K562 (cell line): ENCODE data around the gene IRF3. TPM values are rescaled to one million over a fixed set of nuclear protein-coding genes. Genes with fewer than 3 reads are reported as not detected.

ENCODE experiments used
- ATAC-seq: fragments of 200-7000 bp; cut with Tn5 transposase; 3 replicates; pipeline ENCODE4 v1.9.1; 2020; ENCODE audit warnings: moderate library complexity
- BruUV-seq: library from RNA; stranded (reverse); fragments of 400-500 nt; replicated peaks from 2 replicates; lab custom pipeline; 2021; lab: Mats Ljungman, UMichigan
- CTCF ChIA-PET: fragments of 300-600 bp; formaldehyde crosslinking; extraction: SDS; loops from one replicate; lab custom pipeline; 2021; ENCODE audit warnings: low intra/inter-chr PET ratio; lab: Yijun Ruan, JAX
- POLR2A ChIA-PET: fragments of 300-600, 350-650 bp; sonication (Branson Sonifier 250); formaldehyde crosslinking; extraction: SDS; loops from one replicate; lab custom pipeline; 2021; ENCODE audit warnings: antibody characterized with exemption, inconsistent platforms; lab: Yijun Ruan, JAX
- DNase-seq, 4 experiments: peaks; one replicate each; pipeline versions ENCODE4 v3.0.0 to v3.0.0-alpha.2; 2011 to 2018; ENCODE audit warnings: low spot score in 3 of 4, mixed read lengths in 3 of 4; ENCODE audit errors: extremely low read depth in 1 of 4
- FAIRE-seq: peaks from 2 replicates; lab custom pipeline; 2011; peaks lifted over from hg19 to GRCh38; lab: Jason Lieb, UNC
- H2AFZ ChIP-seq: 2 replicates; pipeline ENCODE4 v1.6.0; 2011; ENCODE audit warnings: low read depth, low read length, control low read depth, inconsistent platforms
- H3K27ac ChIP-seq: fragments of 200-600 bp; 3 replicates; pipeline ENCODE4 v1.8.0; 2011; ENCODE audit warnings: low read depth, mild to moderate bottlenecking, control low read depth, inconsistent platforms, low read length, moderate library complexity, mixed read lengths; ENCODE audit errors: extremely low read depth
- H3K27me3 ChIP-seq, 2 experiments: fragments of 300-600 bp in 1 of 2; 2 replicates in 1 of 2; 3 replicates in 1 of 2; pipeline versions ENCODE4 v1.6.0 to v1.8.0; 2011; ENCODE audit warnings: inconsistent platforms in 2 of 2, low read length in 2 of 2, mild to moderate bottlenecking in 1 of 2, mixed read lengths in 1 of 2, moderate library complexity in 1 of 2; ENCODE audit not compliant: control insufficient read depth in 2 of 2, insufficient read depth in 2 of 2
- H3K36me3 ChIP-seq: fragments of 300-600 bp; 3 replicates; pipeline ENCODE4 v1.8.0; 2011; ENCODE audit warnings: mild to moderate bottlenecking, low read length, inconsistent platforms; ENCODE audit not compliant: control insufficient read depth, insufficient read depth
- H3K4me1 ChIP-seq, 2 experiments: fragments of 200-600 bp in 1 of 2; replicated peaks in 1 of 2; 2 replicates in 1 of 2; 3 replicates in 1 of 2; pipeline versions ENCODE4 v1.5.1 to v1.8.0; 2011; ENCODE audit warnings: inconsistent platforms in 2 of 2, low read length in 2 of 2, mild to moderate bottlenecking in 1 of 2, mixed read lengths in 1 of 2, moderate library complexity in 1 of 2; ENCODE audit not compliant: control insufficient read depth in 2 of 2, insufficient read depth in 2 of 2
- H3K4me2 ChIP-seq: 2 replicates; pipeline ENCODE4 v1.6.1; 2011; ENCODE audit warnings: low read length, control low read depth, inconsistent platforms, mixed read lengths; ENCODE audit not compliant: insufficient read depth
- H3K4me3 ChIP-seq: fragments of 200-600 bp; sonication (generic), shearing (Covaris generic); 2 replicates; pipeline ENCODE4 v1.5.1; 2016; ENCODE audit warnings: control low read depth, inconsistent platforms
- H3K79me2 ChIP-seq: fragments of 200-600 bp; 3 replicates; pipeline ENCODE4 v1.8.0; 2011; ENCODE audit warnings: low read length, inconsistent platforms; ENCODE audit not compliant: control insufficient read depth, insufficient read depth
- H3K9ac ChIP-seq, 2 experiments: 2 replicates each; pipeline versions ENCODE4 v1.6.0 to v1.6.1; 2011; ENCODE audit warnings: low read depth in 2 of 2, low read length in 2 of 2, control low read depth in 1 of 2, inconsistent platforms in 1 of 2, mild to moderate bottlenecking in 1 of 2, mixed read lengths in 1 of 2; ENCODE audit not compliant: insufficient read depth in 1 of 2
- H3K9me1 ChIP-seq: one replicate; pipeline ENCODE4 v1.6.0; 2011; ENCODE audit warnings: inconsistent platforms, mild to moderate bottlenecking, low read length, moderate library complexity; ENCODE audit not compliant: control insufficient read depth, insufficient read depth
- H3K9me3 ChIP-seq: replicated peaks from 2 replicates; pipeline ENCODE4 v1.5.1; 2011; ENCODE audit warnings: low read depth, low read length, inconsistent platforms; ENCODE audit not compliant: control insufficient read depth, insufficient read depth
- H4K20me1 ChIP-seq: replicated peaks from 2 replicates; pipeline ENCODE4 v1.6.1; 2011; ENCODE audit warnings: low read length, inconsistent platforms, mixed read lengths; ENCODE audit not compliant: control insufficient read depth, insufficient read depth
- BCOR ChIP-seq: fragments of 450-650 bp; IDR thresholded peaks from 2 replicates; pipeline ENCODE4 v1.6.1; 2016
- CXXC5 ChIP-seq: fragments of 250-450 bp; sonication (Bioruptor Pico); IDR thresholded peaks from 2 replicates; pipeline ENCODE4 v1.8.0; 2022; ENCODE audit warnings: inconsistent platforms, mild to moderate bottlenecking, moderate library complexity
- GATAD2B ChIP-seq: fragments of 450-650 bp; IDR thresholded peaks from 2 replicates; pipeline ENCODE4 v1.6.1; 2017; ENCODE audit warnings: mild to moderate bottlenecking, borderline replicate concordance
- HMG20B ChIP-seq: fragments of 250-450 bp; sonication (Bioruptor Pico); IDR thresholded peaks from 2 replicates; pipeline ENCODE4 v1.5.0; 2021; ENCODE audit warnings: mild to moderate bottlenecking
- KDM1A ChIP-seq, 2 experiments: fragments of 450-650 bp; IDR thresholded peaks; 2 replicates each; pipeline ENCODE4 v1.6.1; 2016; ENCODE audit warnings: mild to moderate bottlenecking in 2 of 2
- MEF2D ChIP-seq: conservative IDR thresholded peaks from 2 replicates; pipeline ENCODE4 v1.6.1; 2016; ENCODE audit warnings: low read depth, missing genetic modification characterization, missing compliant biosample characterization
- PTBP1 ChIP-seq: fragments of 200-400 bp; formaldehyde crosslinking; IDR thresholded peaks from 2 replicates; pipeline ENCODE4 v1.6.1; 2017; ENCODE audit warnings: low read depth, low read length
- RBM25 ChIP-seq: fragments of 200-400 bp; formaldehyde crosslinking; IDR thresholded peaks from 2 replicates; pipeline ENCODE4 v1.6.1; 2018; ENCODE audit warnings: low read length, low read depth, moderate library complexity; ENCODE audit not compliant: severe bottlenecking
- SAFB ChIP-seq: fragments of 200-400 bp; formaldehyde crosslinking; IDR thresholded peaks from 2 replicates; pipeline ENCODE4 v1.6.1; 2017; ENCODE audit warnings: low read depth, low read length, borderline replicate concordance
- SMAD4 ChIP-seq: fragments of 250-450 bp; sonication (Bioruptor Pico); conservative IDR thresholded peaks from 2 replicates; pipeline ENCODE4 v1.8.0; 2021; ENCODE audit warnings: inconsistent platforms, mild to moderate bottlenecking, moderate library complexity
- SMARCA5 ChIP-seq: fragments of 450-650 bp; IDR thresholded peaks from 2 replicates; pipeline ENCODE4 v1.6.1; 2016
- ZFP36 ChIP-seq: fragments of 150-350 bp; IDR thresholded peaks from 2 replicates; pipeline ENCODE4 v1.6.1; 2018; ENCODE audit warnings: low read length, low read depth; ENCODE audit not compliant: partially characterized antibody
- ZNF445 ChIP-seq: fragments of 250-450 bp; sonication (Bioruptor Pico); IDR thresholded peaks from 2 replicates; pipeline ENCODE4 v1.4.0; 2020; ENCODE audit warnings: low read depth, mild to moderate bottlenecking, moderate library complexity
- WGBS: fragments of 100-300 bp; shearing (Covaris generic); methylation state at CpG from one replicate; pipeline ENCODE4 v1.1.6; 2016; ENCODE audit warnings: low coverage, mixed read lengths; ENCODE audit not compliant: insufficient coverage; ENCODE audit errors: missing lambda C conversion rate; 5-methylcytosine and 5-hydroxymethylcytosine counted together
- in situ Hi-C: fragments of 300-500 bp; cut with MboI; formaldehyde crosslinking; loops from 4 replicates; pipeline ENCODE4 v1.15.0; 2018; ENCODE audit warnings: inconsistent platforms, mixed read lengths
- intact Hi-C: fragments of 100-400 bp; cut with micrococcal nuclease; formaldehyde crosslinking; loops from 2 replicates; pipeline ENCODE4 v1.14.2; 2022
- polyA plus RNA-seq, 8 experiments: library from polyadenylated mRNA; depleted of rRNA in 4 of 8; stranded (reverse) in 5 of 8; unstranded in 3 of 8; fragments of >200 nt; fragmentation: Nextera tagmentation in 2 of 8; fragmentation: Illumina TruSeq in 1 of 8; extraction: Ambion mirVana in 2 of 8; extraction: Trizol in 1 of 8; gene quantifications; 2 replicates each; pipeline versions ENCODE4 v1.2.1 to v1.2.3, GENCODE V29; 2011 to 2014; ENCODE audit warnings: inconsistent platforms in 1 of 8, missing spikeins in 1 of 8
- total RNA-seq, 7 experiments: library from RNA; depleted of rRNA in 6 of 7; stranded (reverse); fragments of >200 nt in 6 of 7; fragmentation: Illumina TruSeq in 2 of 7; extraction: Trizol in 2 of 7; gene quantifications; 2 replicates each; pipeline versions ENCODE4 v1.2.1 to v1.2.3, GENCODE V29; 2011 to 2021; ENCODE audit warnings: low replicate concordance in 1 of 7
- TF ChIP-seq, protein P1 (sequence below), 2 experiments: IDR thresholded peaks in 1 of 2; conservative IDR thresholded peaks in 1 of 2; 2 replicates each; pipeline ENCODE4 v1.6.1; 2016; ENCODE audit warnings: low read depth in 2 of 2, mild to moderate bottlenecking in 1 of 2, missing compliant biosample characterization in 1 of 2, missing genetic modification characterization in 1 of 2, moderate library complexity in 1 of 2
- TF ChIP-seq, protein P2 (sequence below): fragments of 250-450 bp; sonication (Bioruptor Pico); IDR thresholded peaks from 2 replicates; pipeline ENCODE4 v1.5.0; 2022; ENCODE audit warnings: mild to moderate bottlenecking
- TF ChIP-seq, protein P3 (sequence below): fragments of 450-650 bp; IDR thresholded peaks from 2 replicates; pipeline ENCODE4 v1.6.1; 2016; ENCODE audit warnings: low read depth, mild to moderate bottlenecking, moderate library complexity

IRF3 gene
- total and polyA plus RNA-seq, 9 of the 15 experiments (the other 6 are each of a cell fraction or from before 2014, with no cell fraction given): 7.5 to 145 (median 65.4) TPM

DNA sequence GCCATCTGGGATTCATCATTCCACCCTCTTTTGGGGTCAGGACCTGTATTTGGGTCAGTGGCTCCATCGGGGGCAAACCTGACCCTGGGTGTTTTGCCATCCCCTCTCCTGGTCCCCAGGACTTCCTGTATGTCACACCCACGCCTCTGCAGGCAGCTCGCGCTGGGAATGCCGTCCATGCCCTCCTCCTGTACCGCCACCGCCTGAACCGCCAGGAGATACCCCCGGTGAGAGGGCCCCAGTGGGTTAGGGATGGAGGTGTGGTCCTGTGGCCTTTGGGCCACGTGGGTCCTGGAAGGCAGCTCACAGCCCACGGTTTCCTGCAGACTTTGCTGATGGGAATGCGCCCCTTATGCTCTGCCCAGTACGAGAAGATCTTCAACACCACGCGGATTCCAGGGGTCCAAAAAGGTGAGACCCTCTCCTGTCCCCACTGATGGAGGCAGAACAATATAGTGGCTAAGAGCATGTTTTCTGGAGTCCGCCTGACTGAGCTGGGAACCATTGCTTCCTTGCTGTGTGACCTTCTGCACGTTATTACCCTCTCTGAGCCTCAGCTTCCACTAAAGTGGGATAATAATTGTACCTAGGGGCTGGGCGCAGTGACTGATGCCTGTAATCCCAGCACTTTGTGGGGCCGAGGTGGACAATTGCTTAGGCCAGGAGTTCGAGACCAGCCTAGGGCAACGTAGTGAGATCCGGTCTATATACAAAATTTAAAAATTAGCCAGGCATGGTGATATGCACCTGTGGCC, 39.4 kb upstream of the IRF3 start:
- Histone ChIP-seq H3K36me3 (no peaks in the 10 kb centered on the region), H2AFZ (no peak overlapping the region), H3K9ac (no peak overlapping the region; a peak in 1 of 4 replicates), H3K79me2 (no peaks in the 10 kb centered on the region), H3K4me1 (peaks cover 10 to 23% of the 10 kb centered on the region in 2 experiments; a peak in 4 of 5 replicates), H3K4me3 (no peak overlapping the region), H3K9me3 (no peaks in the 10 kb centered on the region), H3K27me3 (no peaks in the 10 kb centered on the region), H4K20me1 (no peaks in the 10 kb centered on the region), H3K27ac (no peak overlapping the region), H3K9me1 (no peaks in the 10 kb centered on the region), H3K4me2 (no peak overlapping the region)
- intact Hi-C loops (no loop called here), in situ Hi-C loops (no loop called here)
- ChIA-PET CTCF (no interaction called here), POLR2A (interaction anchor here (1.4 kb wide), 1 partner anchor 11 kb away, joined by 3 read pairs; no protein-coding TSS in a partner anchor)
- no peak for ATAC-seq
- no peak for DNase-seq
- FAIRE-seq: no peak
- 73% methylated on average over 21 of the region's 22 CpGs for WGBS
- BruUV-seq: no TSS peak
- TF ChIP-seq MEF2D (tag) (no peak), PTBP1 (0 out of 2 replicates have a peak, but pooled peaks have one; percentile 38), SMAD4 (no peak), SMARCA5 (peak; percentile 72; the same call in 1 of the 2 replicates), CXXC5 (no peak), ZNF445 (no peak), GATAD2B (no peak), BCOR (peak; percentile 96), SAFB (no peak), ZFP36 (peak; percentile 73), HMG20B (CRISPR knock-in tag) (no peak), RBM25 (peak; percentile 89), KDM1A (IDR thresholded peaks at IDR 0.05) (peak; percentile 65 to 76)
- TF ChIP-seq, protein P1, sequence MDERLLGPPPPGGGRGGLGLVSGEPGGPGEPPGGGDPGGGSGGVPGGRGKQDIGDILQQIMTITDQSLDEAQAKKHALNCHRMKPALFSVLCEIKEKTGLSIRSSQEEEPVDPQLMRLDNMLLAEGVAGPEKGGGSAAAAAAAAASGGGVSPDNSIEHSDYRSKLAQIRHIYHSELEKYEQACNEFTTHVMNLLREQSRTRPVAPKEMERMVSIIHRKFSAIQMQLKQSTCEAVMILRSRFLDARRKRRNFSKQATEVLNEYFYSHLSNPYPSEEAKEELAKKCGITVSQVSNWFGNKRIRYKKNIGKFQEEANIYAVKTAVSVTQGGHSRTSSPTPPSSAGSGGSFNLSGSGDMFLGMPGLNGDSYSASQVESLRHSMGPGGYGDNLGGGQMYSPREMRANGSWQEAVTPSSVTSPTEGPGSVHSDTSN (CRISPR knock-in tag; IDR thresholded peaks at IDR 0.05; ENCODE audit: low read depth): no peak
- TF ChIP-seq, protein P1 (tag; conservative IDR thresholded peaks at IDR 0.05; ENCODE audit: low read depth): no peak
- TF ChIP-seq, protein P2, sequence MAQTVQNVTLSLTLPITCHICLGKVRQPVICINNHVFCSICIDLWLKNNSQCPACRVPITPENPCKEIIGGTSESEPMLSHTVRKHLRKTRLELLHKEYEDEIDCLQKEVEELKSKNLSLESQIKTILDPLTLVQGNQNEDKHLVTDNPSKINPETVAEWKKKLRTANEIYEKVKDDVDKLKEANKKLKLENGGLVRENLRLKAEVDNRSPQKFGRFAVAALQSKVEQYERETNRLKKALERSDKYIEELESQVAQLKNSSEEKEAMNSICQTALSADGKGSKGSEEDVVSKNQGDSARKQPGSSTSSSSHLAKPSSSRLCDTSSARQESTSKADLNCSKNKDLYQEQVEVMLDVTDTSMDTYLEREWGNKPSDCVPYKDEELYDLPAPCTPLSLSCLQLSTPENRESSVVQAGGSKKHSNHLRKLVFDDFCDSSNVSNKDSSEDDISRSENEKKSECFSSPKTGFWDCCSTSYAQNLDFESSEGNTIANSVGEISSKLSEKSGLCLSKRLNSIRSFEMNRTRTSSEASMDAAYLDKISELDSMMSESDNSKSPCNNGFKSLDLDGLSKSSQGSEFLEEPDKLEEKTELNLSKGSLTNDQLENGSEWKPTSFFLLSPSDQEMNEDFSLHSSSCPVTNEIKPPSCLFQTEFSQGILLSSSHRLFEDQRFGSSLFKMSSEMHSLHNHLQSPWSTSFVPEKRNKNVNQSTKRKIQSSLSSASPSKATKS (CRISPR knock-in tag): no peak
- TF ChIP-seq, protein P3, sequence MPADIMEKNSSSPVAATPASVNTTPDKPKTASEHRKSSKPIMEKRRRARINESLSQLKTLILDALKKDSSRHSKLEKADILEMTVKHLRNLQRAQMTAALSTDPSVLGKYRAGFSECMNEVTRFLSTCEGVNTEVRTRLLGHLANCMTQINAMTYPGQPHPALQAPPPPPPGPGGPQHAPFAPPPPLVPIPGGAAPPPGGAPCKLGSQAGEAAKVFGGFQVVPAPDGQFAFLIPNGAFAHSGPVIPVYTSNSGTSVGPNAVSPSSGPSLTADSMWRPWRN: no peak
